GM18858 (cell line): Measurements from ENCODE around the gene TMPRSS13.

Source experiments
- ATAC-seq: cut with Tn5 transposase; IDR thresholded peaks from one replicate; pipeline ENCODE4 v1.9.1; 2021; ENCODE audit not compliant: unreplicated experiment

The TMPRSS13 gene

GRCh38 chr11:117857734-117858414 is 71.3 kb downstream of the TMPRSS13 start:
- ATAC-seq: no peak

DNA sequence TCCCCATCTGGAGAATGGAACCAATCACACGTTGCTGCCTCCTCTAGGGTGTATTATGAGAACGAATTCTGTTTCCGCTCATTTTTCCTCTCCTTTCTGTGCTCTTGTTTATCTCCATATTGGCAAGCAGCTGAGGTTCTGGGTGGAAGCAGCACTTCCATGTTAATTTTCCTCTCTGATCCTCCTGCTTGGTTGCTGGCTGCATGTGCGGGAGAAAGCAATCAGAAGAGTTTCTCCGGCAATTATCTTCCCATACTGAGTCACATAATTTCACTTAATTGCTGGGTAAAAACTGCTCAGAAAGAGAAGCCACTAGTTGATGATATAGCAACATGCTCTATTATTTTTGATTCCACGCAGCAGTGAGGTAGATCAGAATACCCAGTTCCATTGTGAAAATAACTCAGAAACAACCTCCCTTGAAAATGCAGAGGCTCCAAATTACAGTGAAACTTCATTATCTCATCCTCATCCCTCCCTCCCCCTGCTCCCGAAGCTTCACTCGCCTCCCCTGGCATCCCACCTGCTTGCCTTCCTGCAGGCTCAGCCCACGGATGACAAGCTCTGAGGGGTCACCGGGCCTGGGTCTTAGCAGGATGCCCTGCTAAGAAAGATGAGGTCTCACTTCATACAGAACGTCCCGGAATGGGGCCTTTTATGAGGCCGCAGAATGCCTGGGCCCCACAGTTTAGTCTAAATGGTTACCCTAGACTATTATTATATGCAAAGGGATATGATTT is 73.1 kb downstream of the TMPRSS13 start:
- no peak for ATAC-seq

- no peak for ATAC-seq
These were observed 73.9 kb downstream of the TMPRSS13 start for GRCh38 chr11:117855186-117855845.

GRCh38 chr11:117852309-117852708 is 76.9 kb downstream of the TMPRSS13 start:
- no peak for ATAC-seq

DNA sequence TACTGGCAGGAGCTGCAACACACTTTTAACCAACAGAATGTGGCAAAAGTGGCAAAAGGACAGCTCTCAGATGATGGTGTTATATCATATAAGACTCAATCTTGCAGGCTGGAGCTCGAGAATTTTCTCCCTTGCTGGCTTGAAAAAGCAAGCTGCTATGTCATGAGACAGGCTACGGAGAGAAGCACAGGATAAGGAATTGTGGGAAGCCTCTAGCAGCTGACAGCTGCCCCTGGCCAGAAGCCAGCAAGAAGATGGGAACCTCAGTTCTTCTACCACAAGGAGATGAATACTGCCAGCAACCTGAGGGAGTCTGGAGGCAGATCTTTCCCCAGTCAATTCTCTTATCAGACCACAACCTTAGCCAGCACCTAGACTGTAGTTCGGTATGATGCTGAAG is 77.3 kb downstream of the TMPRSS13 start:
- ATAC-seq: no peak

GRCh38 chr11:117851106-117851505 is 78.1 kb downstream of the TMPRSS13 start:
- ATAC-seq: no peak
